Measurements from ENCODE around the gene RERG.

- no peak for TF ChIP-seq CTCF (IDR thresholded peaks at IDR 0.05; ENCODE audit: extremely low read depth in 1 of 2, insufficient read depth in 1 of 2, low read depth in 1 of 2, low read length in 2 of 2)
- TF ChIP-seq MYC (IDR thresholded peaks at IDR 0.05; ENCODE audit: low read depth, low read length): no peak
- no peak for TF ChIP-seq EZH2 (IDR thresholded peaks at IDR 0.05; ENCODE audit: borderline replicate concordance, low read depth, low read length, severe bottlenecking)
- TF ChIP-seq POLR2A (IDR thresholded peaks at IDR 0.05; ENCODE audit: low read depth, low read length): no peak
- no peak for TF ChIP-seq POLR2AphosphoS5 (IDR thresholded peaks at IDR 0.05; ENCODE audit: insufficient read depth, low read depth, low read length)
- no peak for TF ChIP-seq JUN (IDR thresholded peaks at IDR 0.05; ENCODE audit: borderline replicate concordance, insufficient read depth, insufficient read length, low read depth)
- no peak for TF ChIP-seq GATA2 (IDR thresholded peaks at IDR 0.05; ENCODE audit: insufficient read depth, insufficient read length, low read depth, low read length)
These were observed 19.8 kb downstream of the RERG start for GRCh38 chr12:15201456-15201855.
